Hepatic stellate cell (primary cell): ENCODE results near the gene FAM107B.
A peak's percentile ranks its signal among the peaks of the same experiment; 100 is the strongest.

Experiments
- DNase-seq: peaks from one replicate; pipeline ENCODE4 v3.0.0; 2011; ENCODE audit warnings: low spot score

FAM107B gene

GRCh38 chr10:14489522-14490177, 285.0 kb downstream of the FAM107B start:
- DNase-seq = no peak

- DNase-seq = no peak
These were observed 287.2 kb downstream of the FAM107B start for GRCh38 chr10:14487488-14487883.

GRCh38 chr10:14486777-14487487, 287.8 kb downstream of the FAM107B start:
- no peak for DNase-seq

GRCh38 chr10:14485986-14486385, 288.7 kb downstream of the FAM107B start:
- DNase-seq = no peak

- DNase-seq = no peak
These were observed 291.3 kb downstream of the FAM107B start for GRCh38 chr10:14483417-14483816.

DNA sequence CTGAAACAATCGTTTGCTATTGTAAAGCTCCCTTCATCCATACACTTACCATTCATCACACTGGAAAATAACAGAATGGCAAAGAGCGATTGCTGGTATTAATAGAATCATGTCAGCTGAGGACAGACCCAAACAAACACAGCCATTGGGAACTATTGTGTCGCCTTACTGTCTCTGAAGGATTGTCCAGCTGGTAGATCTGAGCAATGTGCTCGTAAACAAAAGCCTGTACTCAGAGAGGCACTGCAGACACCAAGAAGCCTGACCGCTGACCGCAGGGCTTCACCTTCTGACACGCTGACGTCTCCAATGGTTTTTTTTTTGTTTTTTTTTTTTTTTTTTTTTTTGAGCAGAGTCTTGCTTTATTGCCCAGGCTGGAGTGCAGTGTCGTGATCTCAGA, 292.9 kb downstream of the FAM107B start:
- no peak for DNase-seq

DNA sequence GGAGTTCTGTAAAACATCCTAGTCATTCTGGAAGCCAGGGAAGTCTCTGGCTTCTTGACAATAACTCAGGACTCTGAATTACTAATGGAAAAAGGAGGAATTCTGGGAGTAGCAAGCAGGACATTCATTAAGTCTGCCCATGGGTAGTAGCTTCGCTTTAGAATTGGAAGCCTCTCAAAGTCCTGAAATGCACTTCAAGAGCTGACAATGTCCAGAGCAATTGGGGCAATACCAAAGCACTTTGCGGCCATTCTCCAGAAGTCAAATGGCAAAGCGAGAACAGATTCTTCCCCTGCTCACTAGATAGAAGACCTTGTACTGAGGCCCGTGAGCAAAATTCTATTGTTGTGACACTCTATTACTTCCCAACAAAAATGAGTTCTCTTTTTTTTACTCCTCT, 293.7 kb downstream of the FAM107B start:
- no peak for DNase-seq

DNA sequence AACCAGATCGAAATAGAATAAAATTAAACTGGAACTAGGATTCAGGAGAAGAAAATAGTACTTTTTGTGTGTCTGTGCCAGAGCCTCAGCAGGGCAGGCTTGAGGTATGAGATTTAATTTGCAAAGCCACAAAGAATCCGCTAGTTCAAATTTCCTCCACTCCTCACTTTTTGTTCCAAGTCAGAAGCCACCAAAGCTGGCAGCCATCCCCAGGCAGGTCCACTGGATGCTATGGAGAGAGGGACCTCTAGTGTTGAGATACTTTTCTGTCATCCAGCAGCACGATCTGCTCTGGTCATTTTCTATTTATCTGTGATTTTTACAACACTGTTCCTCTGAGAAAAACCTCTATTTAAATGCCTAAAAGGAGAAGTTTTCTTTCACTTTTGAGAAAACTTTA, 296.1 kb downstream of the FAM107B start:
- DNase-seq = peak; percentile 59

GRCh38 chr10:14478201-14478600, 296.5 kb downstream of the FAM107B start:
- DNase-seq = no peak

GRCh38 chr10:14477408-14477710, 297.3 kb downstream of the FAM107B start:
- DNase-seq = no peak

DNA sequence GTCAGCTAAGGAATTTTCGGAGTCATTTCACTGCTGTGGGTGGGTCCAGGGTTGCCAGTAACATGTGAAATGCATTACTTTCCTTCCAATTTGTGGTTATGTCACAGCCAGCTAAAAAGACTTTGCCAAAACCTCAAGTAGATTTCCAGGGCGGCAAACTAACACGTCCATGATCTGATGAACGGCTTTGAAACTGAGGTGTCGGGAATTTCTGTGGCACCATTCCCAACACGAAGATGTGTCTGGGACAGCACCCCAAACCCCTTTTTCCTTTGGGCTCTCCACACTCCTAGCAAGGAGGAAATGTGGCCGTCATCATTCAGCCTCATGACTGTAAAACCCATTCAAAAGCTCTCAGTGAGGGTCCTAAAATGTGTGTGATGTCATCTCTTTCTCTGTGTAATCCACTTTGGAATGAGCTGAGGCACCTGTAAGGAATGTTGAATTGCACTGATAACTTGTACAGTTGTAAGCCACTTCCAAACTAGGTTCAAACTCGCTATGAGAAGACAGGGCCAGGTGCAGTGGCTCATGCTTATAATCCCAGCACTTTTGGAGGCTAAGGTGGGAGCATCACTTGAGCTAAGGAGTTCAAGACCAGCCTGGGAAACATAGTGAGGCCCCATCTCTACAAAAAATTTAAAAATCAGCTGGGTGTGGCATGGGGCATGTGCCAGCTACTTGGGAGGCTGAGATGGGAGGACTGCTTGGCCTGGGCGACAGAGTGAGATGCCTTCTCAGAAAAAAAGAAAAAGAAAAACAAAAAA, 297.9 kb downstream of the FAM107B start:
- no peak for DNase-seq

- DNase-seq = no peak
These were observed 298.7 kb downstream of the FAM107B start for GRCh38 chr10:14476006-14476405.

GRCh38 chr10:14474656-14475055, 300.0 kb downstream of the FAM107B start:
- no peak for DNase-seq

DNA sequence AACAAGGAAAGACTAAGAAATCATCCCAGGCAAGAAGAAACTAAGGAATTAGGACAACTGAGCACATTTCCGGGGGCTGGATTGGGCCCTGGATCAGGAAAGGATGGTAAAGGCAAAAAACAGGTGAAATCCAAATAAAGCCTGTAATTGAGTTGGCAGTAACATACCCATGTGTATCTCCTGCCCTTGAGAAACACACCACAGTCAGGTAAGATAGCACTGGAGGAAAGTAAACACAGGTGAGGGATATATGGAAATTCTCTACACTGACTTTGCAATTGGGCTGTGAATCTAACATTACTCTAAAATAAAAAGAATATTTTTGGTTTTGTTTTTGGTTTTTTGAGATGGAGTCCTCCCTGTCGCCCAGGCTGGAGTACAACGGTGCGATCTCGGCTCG, 303.8 kb downstream of the FAM107B start:
- no peak for DNase-seq

DNA sequence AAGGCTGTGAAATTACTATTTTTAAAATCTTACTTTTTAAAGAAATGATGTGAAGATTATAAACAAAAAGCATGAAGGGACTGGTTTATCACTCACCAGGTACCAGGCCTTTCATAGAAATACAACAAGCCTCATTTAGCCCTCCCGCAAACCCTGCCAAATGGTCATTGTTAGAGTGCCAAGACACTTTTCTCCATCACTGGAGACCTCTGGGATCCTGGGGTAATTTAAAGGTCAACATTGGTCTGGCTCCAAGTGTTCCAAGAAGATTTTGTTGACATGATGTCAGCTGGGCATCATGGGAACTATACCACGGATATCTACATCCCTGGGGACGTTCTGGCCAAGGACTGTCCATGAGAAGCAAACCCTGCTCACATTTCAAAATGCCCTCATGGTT, 306.0 kb downstream of the FAM107B start:
- DNase-seq = no peak
